HG03159 (cell line): Measurements from ENCODE around the gene PXN.

Experiments
- ATAC-seq: cut with Tn5 transposase; IDR thresholded peaks from one replicate; pipeline ENCODE4 v1.9.1; 2021; ENCODE audit warnings: mild to moderate bottlenecking, moderate library complexity; ENCODE audit not compliant: unreplicated experiment

The PXN gene

GRCh38 chr12:120181991-120182631, 83.4 kb downstream of the PXN start:
- no peak for ATAC-seq

- ATAC-seq, result no peak
These were observed 84.6 kb downstream of the PXN start for GRCh38 chr12:120180975-120181374.

- no peak for ATAC-seq
These were observed 90.0 kb downstream of the PXN start for GRCh38 chr12:120175537-120175936.

- ATAC-seq, result no peak
These were observed 90.5 kb downstream of the PXN start for GRCh38 chr12:120175062-120175461.

- no peak for ATAC-seq
These were observed 93.5 kb downstream of the PXN start for GRCh38 chr12:120172053-120172452.

GRCh38 chr12:120170631-120171030, 94.9 kb downstream of the PXN start:
- ATAC-seq, result no peak

- ATAC-seq, result no peak
These were observed 95.6 kb downstream of the PXN start for GRCh38 chr12:120169946-120170345.

DNA sequence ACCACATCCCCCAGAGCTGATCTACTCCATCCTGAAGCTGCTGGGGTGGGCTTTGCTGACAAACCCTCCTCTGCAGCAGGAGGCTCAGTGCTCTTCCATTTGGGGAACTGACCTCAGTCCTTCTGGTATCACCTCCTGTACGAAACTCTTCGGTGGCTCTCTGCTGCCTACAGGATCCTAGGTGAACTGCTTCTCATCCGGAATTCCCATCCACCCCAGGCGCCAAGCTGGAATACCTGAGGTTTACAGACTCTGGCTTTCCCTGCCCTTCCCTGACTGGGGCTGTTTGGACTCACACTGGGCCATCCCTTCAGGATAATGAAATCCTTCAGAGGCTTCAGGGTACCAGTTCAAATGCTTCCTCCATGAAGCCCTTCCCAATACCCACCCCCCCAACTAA, 97.2 kb downstream of the PXN start:
- ATAC-seq, result no peak

GRCh38 chr12:120167529-120168095, 97.9 kb downstream of the PXN start:
- no peak for ATAC-seq

DNA sequence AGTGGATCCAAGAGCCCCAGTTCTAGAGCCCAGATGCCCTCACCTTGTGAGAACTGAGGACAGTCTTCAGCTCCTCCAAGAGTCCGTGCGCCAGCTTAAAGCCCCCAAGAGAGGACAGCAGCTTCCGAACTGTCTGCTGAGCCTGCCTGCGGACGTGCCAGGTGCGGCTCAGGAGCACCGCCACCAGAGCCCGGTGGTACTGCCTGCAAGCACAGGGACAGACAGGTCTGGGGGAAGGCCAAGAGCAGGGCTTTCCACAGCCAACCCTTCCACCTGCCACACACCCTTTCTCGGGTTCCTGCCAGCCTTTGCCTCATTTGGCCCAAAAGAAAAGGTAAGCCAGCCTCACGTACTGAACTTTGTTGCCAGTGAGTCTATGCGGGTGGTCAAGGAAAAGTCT, 101.2 kb downstream of the PXN start:
- no peak for ATAC-seq

DNA sequence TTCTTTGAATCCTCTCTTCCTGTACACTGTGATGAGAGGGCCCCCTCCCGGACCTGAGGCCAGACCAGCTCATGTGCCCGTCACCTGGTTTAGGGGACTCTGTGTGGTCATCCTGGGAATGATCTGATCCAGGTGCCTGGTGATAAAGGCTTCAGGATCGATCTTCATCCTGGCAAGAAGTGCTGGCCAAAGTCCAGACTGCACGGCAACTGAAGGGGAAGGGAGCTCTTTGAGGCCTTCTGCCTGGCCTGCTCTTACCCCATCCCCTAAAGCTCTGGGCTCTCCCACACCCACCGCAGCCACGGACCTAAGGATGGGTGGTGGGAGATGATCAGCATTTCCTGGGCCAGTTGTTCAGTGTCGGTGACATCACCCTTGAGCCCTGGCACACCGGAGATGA, 102.8 kb downstream of the PXN start:
- no peak for ATAC-seq

GRCh38 chr12:120161852-120162251, 103.7 kb downstream of the PXN start:
- no peak for ATAC-seq
